ENCODE measurements around the gene KCNMA1. TPM values are rescaled to one million over a fixed set of nuclear protein-coding genes. Genes with fewer than 3 reads are reported as not detected.

The KCNMA1 gene
- total and polyA plus RNA-seq, 9 of the 15 experiments (the other 6 are each of a cell fraction or from before 2014, with no cell fraction given) = 0.01 to 0.95 (median 0.15) TPM; not detected in 4

DNA sequence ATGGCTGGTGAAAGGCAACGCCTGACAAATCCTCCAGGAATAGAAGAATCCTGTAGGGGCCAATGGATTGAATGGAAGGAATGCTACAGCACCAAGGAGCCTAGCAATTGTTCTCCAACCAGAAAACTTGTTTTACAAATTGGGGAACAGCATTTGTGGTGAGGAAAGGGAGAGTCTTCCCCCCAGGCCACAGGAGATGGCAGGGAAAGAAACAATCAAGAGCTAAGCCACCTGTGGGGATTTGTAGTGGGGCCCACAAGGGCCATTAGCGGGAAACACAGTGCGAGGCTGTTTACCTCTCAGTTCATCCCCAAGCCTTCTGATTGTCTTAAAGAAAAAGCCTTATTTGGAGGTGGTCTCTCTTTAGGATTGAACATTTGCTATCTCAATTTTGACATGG, 48.5 kb upstream of the KCNMA1 start (continued):
- no peak for TF ChIP-seq ZBTB17 (CRISPR knock-in tag; IDR thresholded peaks at IDR 0.05)
- TF ChIP-seq DEAF1 (CRISPR knock-in tag; IDR thresholded peaks at IDR 0.05) = no peak
- TF ChIP-seq NR2C1 (IDR thresholded peaks at IDR 0.05) = no peak
- no peak for TF ChIP-seq NR2C1 (tag; IDR thresholded peaks at IDR 0.05)
- TF ChIP-seq ZNF699 (CRISPR knock-in tag; IDR thresholded peaks at IDR 0.05; ENCODE audit: insufficient replicate concordance) = no peak

DNA sequence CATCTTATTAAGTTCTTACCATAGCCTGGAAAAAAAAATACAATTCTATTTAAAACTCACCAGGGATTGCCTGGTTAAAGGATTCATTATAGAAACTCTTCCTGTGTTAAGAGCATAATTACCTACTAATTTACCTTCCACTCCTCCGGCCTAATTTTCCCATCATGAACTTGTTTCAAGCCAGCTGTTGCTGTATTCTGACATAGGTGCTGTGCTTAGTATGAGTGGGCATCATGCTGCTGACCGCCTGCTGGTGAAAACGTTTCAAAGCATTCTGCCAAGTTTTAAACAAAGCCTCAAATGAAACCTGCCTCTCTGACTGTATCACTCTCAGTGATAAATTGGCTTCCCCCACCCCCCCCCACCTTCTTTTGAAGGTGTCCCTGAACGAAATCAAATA, 47.8 kb upstream of the KCNMA1 start:
- Histone ChIP-seq H2AFZ (ENCODE audit: low read depth, low read length) (no peak overlapping the region), H3K4me2 (ENCODE audit: insufficient read depth, low read length) (no peak overlapping the region), H3K79me2 (ENCODE audit: control insufficient read depth, insufficient read depth, low read length) (no peaks in the 10 kb centered on the region), H3K27me3 (ENCODE audit: control insufficient read depth in 2 of 2, insufficient read depth in 2 of 2, low read length in 2 of 2) (peaks cover 23 to 31% of the 10 kb centered on the region in 2 experiments), H3K27ac (ENCODE audit: extremely low read depth, low read depth, low read length) (no peak overlapping the region), H3K36me3 (ENCODE audit: control insufficient read depth, insufficient read depth, low read length) (no peaks in the 10 kb centered on the region), H3K9me1 (ENCODE audit: control insufficient read depth, insufficient read depth, low read length) (no peaks in the 10 kb centered on the region), H3K9ac (ENCODE audit: insufficient read depth in 1 of 2, low read depth in 2 of 2, low read length in 2 of 2) (no peak overlapping the region), H3K9me3 (replicated peaks; ENCODE audit: control insufficient read depth, insufficient read depth, low read depth, low read length) (no peaks in the 10 kb centered on the region), H4K20me1 (replicated peaks; ENCODE audit: control insufficient read depth, insufficient read depth, low read length) (no peaks in the 10 kb centered on the region), H3K4me3 (no peak overlapping the region), H3K4me1 (replicated peaks in 1 of 2; ENCODE audit: control insufficient read depth in 2 of 2, insufficient read depth in 2 of 2, low read length in 2 of 2) (no peaks in the 10 kb centered on the region)
- no TSS peak for BruUV-seq (replicated peaks)
- TF ChIP-seq ZNF785 (CRISPR knock-in tag; IDR thresholded peaks at IDR 0.05) (no peak), ZNF134 (CRISPR knock-in tag; conservative IDR thresholded peaks at IDR 0.05) (no peak), AFF4 (CRISPR knock-in tag; IDR thresholded peaks at IDR 0.05) (no peak), EHMT2 (IDR thresholded peaks at IDR 0.05) (no peak), E2F1 (CRISPR knock-in tag; IDR thresholded peaks at IDR 0.05) (no peak), ZNF644 (tag; IDR thresholded peaks at IDR 0.05; ENCODE audit: low read depth) (no peak), RBM15 (IDR thresholded peaks at IDR 0.05; ENCODE audit: insufficient read depth, low read length) (no peak), TARDBP (IDR thresholded peaks at IDR 0.05) (no peak)
- ATAC-seq (no peak), FAIRE-seq (no peak), DNase-seq (ENCODE audit: extremely low read depth in 1 of 4, low spot score in 3 of 4) (no peak)
- intact Hi-C loops (cut with micrococcal nuclease) = no loop called here
- CTCF ChIA-PET (ENCODE audit: low intra/inter-chr PET ratio) = no interaction called here
- POLR2A ChIA-PET = no interaction called here
- WGBS (ENCODE audit: insufficient coverage, low coverage, missing lambda C conversion rate) = 0% methylated on average over 4 of the region's 4 CpGs
- in situ Hi-C loops (cut with MboI) = no loop called here
